Gastroesophageal sphincter (tissue), 4 donors: Measurements from ENCODE around the gene HAGHL. TPM values are rescaled to one million over a fixed set of nuclear protein-coding genes. Genes with fewer than 3 reads are reported as not detected.

ENCODE experiments used
- ATAC-seq: fragments of 150-250 bp; one replicate; pipeline ENCODE4 v1.9.1; 2016; ENCODE audit warnings: mild to moderate bottlenecking, moderate library complexity
- H3K27ac ChIP-seq, 4 donors: fragments of 200-600 bp; sonication (generic) in 3 of 4; 1 replicate in 3 of 4; 2 replicates in 1 of 4; pipeline ENCODE4 v1.5.1; 2016 to 2019
- H3K27me3 ChIP-seq: fragments of 200-600 bp; sonication (generic); one replicate; pipeline ENCODE4 v1.5.1; 2019
- H3K36me3 ChIP-seq, 2 donors: fragments of 200-600 bp; sonication (generic); one replicate each; pipeline ENCODE4 v1.5.1; 2019; ENCODE audit warnings: control low read depth in 1 of 2
- H3K4me1 ChIP-seq, 3 donors: fragments of 200-600 bp; sonication (generic); 1 replicate in 2 of 3; 2 replicates in 1 of 3; pipeline ENCODE4 v1.5.1; 2016 to 2019; ENCODE audit warnings: control low read depth in 2 of 3
- H3K4me3 ChIP-seq, 2 donors: fragments of 200-600 bp; sonication (generic); one replicate each; pipeline ENCODE4 v1.5.1; 2019; ENCODE audit warnings: mild to moderate bottlenecking in 1 of 2, moderate library complexity in 1 of 2
- H3K9me3 ChIP-seq, 3 donors: fragments of 200-600 bp; sonication (generic); one replicate each; pipeline ENCODE4 v1.5.1; 2017 to 2019; ENCODE audit warnings: control low read depth in 2 of 3
- EP300 ChIP-seq: sonication (generic); formaldehyde crosslinking; IDR thresholded peaks from one replicate; pipeline ENCODE4 v1.6.1; 2017; ENCODE audit warnings: antibody characterized with exemption, mild to moderate bottlenecking
- POLR2A ChIP-seq, 2 donors: fragments of 450-650 bp; IDR thresholded peaks; one replicate each; pipeline ENCODE4 v1.6.1; 2017; ENCODE audit warnings: antibody characterized with exemption in 2 of 2, mild to moderate bottlenecking in 2 of 2, moderate library complexity in 1 of 2
- POLR2AphosphoS5 ChIP-seq: sonication (generic); formaldehyde crosslinking; IDR thresholded peaks from one replicate; pipeline ENCODE4 v1.6.1; 2017; ENCODE audit warnings: antibody characterized with exemption
- WGBS, 2 donors: methylation state at CpG; one replicate each; pipeline ENCODE4 v1.1.5; 2018; ENCODE audit warnings: low coverage in 1 of 2; 5-methylcytosine and 5-hydroxymethylcytosine counted together
- total RNA-seq, 4 donors: library from RNA; depleted of rRNA; stranded (reverse); fragments of >200 nt; gene quantifications; one replicate each; pipeline ENCODE4 v1.1.0, GENCODE V29; 2016
- TF ChIP-seq, protein P1 (sequence below), 4 experiments: fragments of 200-600 bp in 2 of 4; fragments of 450-650 bp in 2 of 4; sonication (generic) in 1 of 4; IDR thresholded peaks; one replicate each; pipeline ENCODE4 v1.5.1; 2017 to 2019; ENCODE audit warnings: antibody characterized with exemption in 4 of 4, mild to moderate bottlenecking in 2 of 4, moderate library complexity in 2 of 4

The HAGHL gene
- total RNA-seq, 4 donors from 2014 or later, result 1.1 to 4.8 (median 2.8) TPM

DNA sequence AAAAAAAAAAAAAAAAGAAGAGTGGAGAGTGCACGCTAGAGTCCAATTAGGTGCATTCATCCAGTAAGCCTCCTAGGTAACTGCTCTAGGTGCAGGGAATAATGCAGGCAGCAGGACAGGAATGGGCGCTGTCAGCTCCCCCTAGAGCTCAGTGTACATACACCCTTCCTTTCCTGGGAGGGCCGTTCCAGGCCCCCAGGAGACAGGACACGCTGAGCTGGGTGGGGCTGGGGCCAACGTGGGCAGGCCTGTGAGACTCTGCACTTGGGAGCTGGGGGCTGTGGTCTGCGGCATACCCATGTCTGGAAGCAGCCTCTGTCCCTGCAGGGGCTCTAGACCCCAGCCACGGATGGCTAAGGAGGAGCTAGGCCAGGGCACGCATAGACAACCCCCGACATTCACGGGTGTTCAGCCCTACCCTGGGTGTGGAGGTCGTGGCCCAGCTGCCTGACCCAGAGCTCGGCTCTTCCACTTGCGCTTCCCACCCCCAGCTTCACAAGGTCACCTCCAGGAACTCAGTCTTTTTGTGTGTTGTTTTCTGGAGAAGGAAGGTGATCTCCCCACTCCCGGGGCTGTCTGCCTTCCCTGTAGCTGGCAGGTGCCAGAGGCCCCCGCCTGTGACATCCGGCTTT, 7.0 kb upstream of the HAGHL start:
- Histone ChIP-seq H3K36me3 (peaks cover 0 to 15% of the 10 kb centered on the region in 2 donors), H3K4me3 (peak overlapping the region; percentile 48 to 82), H3K27ac (peak overlapping the region in 3 of 4 donors; percentile 88 to 89 (median 89)), H3K4me1 (peaks cover 0 to 61% (median 27%) of the 10 kb centered on the region in 3 donors), H3K9me3 (no peaks in the 10 kb centered on the region), H3K27me3 (peaks cover 9% of the 10 kb centered on the region)
- TF ChIP-seq, protein P1, sequence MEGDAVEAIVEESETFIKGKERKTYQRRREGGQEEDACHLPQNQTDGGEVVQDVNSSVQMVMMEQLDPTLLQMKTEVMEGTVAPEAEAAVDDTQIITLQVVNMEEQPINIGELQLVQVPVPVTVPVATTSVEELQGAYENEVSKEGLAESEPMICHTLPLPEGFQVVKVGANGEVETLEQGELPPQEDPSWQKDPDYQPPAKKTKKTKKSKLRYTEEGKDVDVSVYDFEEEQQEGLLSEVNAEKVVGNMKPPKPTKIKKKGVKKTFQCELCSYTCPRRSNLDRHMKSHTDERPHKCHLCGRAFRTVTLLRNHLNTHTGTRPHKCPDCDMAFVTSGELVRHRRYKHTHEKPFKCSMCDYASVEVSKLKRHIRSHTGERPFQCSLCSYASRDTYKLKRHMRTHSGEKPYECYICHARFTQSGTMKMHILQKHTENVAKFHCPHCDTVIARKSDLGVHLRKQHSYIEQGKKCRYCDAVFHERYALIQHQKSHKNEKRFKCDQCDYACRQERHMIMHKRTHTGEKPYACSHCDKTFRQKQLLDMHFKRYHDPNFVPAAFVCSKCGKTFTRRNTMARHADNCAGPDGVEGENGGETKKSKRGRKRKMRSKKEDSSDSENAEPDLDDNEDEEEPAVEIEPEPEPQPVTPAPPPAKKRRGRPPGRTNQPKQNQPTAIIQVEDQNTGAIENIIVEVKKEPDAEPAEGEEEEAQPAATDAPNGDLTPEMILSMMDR (IDR thresholded peaks at IDR 0.05), result no peak
- TF ChIP-seq EP300, result no peak
- no peak for TF ChIP-seq POLR2AphosphoS5
- TF ChIP-seq POLR2A (IDR thresholded peaks at IDR 0.05), result no peak
- WGBS, 2 donors, result 28% methylated on average over 4 of the region's 16 CpGs; no CpG with 5 or more reads in 1 of the 2 donors
- ATAC-seq, result no peak

DNA sequence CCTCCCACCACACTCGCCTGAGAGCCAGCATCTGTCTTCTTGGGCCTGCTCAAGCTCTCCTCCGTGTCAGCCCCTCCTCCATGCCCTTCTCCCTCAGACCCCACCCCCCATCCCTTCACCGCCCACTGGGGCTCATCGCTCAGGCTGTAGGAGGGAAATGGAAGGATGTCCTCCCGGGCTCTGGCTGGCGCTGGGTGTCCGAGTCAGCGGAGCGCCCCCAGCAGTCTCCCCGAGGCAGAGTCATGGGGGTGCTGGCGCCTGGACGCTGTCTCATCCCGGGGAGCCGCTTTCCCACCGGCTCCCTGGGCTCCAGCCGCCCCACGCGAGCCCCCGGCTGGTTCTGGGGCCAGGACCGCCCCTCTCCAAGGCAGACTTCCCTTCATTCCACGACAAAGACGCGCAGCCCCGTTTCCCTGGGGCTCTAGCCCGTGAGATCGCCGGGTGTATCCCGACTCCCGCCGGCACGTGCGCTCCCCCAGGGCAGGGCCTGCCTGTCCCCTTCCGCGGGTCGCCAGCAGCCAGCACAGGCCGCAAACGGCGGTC, 6.4 kb upstream of the HAGHL start:
- peaks cover 0 to 15% of the 10 kb centered on the region in 2 donors for H3K36me3 ChIP-seq
- H3K4me1 ChIP-seq, result peaks cover 0 to 56% (median 27%) of the 10 kb centered on the region in 3 donors
- TF ChIP-seq POLR2AphosphoS5, result no peak
- TF ChIP-seq EP300, result no peak
- no peak for TF ChIP-seq POLR2A (IDR thresholded peaks at IDR 0.05)
- TF ChIP-seq, protein P1 (IDR thresholded peaks at IDR 0.05), result no peak
- peak overlapping the region; percentile 41 to 89 (median 88) for H3K27ac ChIP-seq
- H3K4me3 ChIP-seq, result peak overlapping the region; percentile 48 to 82
- WGBS, 2 donors, result 0% methylated on average over 1 of the region's 38 CpGs; no CpG with 5 or more reads in 1 of the 2 donors
- ATAC-seq, result peak; percentile 11
- H3K9me3 ChIP-seq, result no peaks in the 10 kb centered on the region
- H3K27me3 ChIP-seq, result peaks cover 15% of the 10 kb centered on the region

DNA sequence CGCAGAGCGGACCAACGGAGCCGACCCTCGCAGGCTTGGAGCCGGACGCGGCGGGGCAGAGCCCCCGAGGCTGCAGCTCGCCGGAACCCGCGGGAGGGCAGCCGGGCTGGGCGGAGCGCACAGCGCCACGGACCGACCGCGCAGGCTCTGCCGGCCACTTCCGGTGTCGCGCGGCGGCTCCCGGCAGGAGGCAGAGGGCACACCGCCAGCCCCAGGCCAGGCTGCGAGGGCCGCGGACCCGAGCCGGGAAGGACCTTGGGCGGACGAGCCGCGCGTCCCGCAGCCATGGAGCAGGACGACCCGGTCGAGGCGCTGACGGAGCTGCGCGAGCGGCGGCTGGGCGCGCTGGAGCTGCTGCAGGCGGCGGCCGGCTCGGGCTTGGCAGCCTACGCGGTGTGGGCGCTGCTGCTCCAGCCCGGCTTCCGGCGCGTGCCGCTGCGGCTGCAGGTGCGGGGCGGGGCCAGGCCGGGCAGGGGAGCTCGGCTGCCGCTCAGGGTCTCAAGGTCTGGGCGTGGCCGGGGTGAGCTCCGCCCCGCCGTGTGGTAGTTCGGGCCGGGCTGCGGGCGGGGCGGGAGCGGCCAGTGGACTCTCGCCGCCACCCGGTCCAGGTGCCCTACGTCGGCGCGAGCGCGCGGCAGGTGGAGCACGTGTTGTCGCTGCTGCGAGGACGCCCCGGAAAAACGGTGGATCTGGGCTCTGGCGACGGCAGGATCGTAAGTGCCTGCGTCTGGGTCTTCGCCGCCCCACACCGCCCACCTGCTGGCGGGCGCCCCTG, 5.7 kb upstream of the HAGHL start, which contains the start of gene ANTKMT:
ANTKMT (plus strand) TSS at position 157 of the 775 bp plus-strand sequence; CDS start at position 286, 129 bp downstream.
- Histone ChIP-seq H3K4me1 (peaks cover 0 to 55% (median 22%) of the 10 kb centered on the region in 3 donors), H3K36me3 (peaks cover 0 to 15% of the 10 kb centered on the region in 2 donors), H3K27me3 (peaks cover 22% of the 10 kb centered on the region), H3K9me3 (no peaks in the 10 kb centered on the region), H3K4me3 (peak within 1 kb of the TSS; percentile 48 to 82), H3K27ac (peak within 1 kb of the TSS; percentile 41 to 89 (median 88))
- no CpG with 5 or more reads among the region's 106 CpGs for WGBS, 2 donors
- peak; percentile 88 for ATAC-seq
- TF ChIP-seq POLR2A (IDR thresholded peaks at IDR 0.05), result peak; percentile 84 to 88
- TF ChIP-seq, protein P1 (IDR thresholded peaks at IDR 0.05), result peak in 3 of 4 experiments; percentile 40 to 48 (median 46)
- peak; percentile 53 for TF ChIP-seq POLR2AphosphoS5
- no peak for TF ChIP-seq EP300

DNA sequence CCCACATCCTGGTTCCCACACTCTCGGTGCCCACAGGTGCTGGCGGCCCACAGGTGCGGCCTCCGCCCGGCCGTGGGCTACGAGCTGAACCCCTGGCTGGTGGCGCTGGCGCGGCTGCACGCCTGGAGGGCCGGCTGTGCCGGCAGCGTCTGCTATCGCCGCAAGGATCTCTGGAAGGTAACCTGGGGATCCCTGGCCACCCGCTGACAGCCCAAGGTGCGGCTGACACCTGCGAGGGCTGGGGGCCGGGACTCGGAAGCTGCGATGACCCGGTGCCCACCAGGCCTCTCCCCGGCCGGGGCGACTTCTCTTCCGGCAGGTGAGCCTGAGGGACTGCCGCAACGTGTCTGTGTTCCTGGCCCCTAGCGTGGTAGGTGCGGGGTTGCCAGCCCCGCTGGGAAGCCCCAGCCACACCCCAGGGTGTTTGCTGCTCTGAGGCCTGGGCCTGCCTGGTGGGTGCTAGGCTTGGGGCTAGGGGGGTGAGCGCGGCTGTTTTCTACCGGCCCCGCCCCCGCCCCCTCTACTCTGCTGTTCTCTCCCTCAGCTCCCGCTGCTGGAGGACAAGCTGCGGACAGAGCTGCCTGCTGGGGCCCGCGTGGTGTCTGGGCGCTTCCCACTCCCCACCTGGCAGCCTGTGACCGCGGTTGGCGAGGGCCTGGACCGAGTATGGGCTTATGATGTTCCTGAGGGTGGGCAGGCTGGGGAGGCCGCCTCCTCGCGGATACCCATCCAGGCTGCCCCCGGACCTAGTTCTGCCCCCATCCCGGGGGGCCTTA, 5.0 kb upstream of the HAGHL start:
- no CpG with 5 or more reads among the region's 51 CpGs for WGBS, 2 donors
- H3K4me1 ChIP-seq, result peaks cover 0 to 55% (median 20%) of the 10 kb centered on the region in 3 donors
- peak overlapping the region in 3 of 4 donors; percentile 88 to 89 (median 89) for H3K27ac ChIP-seq

More for the DNA sequence above, 5.0 kb upstream of the HAGHL start:
- TF ChIP-seq POLR2AphosphoS5, result no peak
- TF ChIP-seq EP300, result no peak
- TF ChIP-seq, protein P1 (IDR thresholded peaks at IDR 0.05), result no peak
- TF ChIP-seq POLR2A (IDR thresholded peaks at IDR 0.05), result no peak
- Histone ChIP-seq H3K36me3 (peaks cover 0 to 12% of the 10 kb centered on the region in 2 donors), H3K27me3 (peaks cover 29% of the 10 kb centered on the region), H3K4me3 (peak overlapping the region; percentile 48 to 82), H3K9me3 (no peaks in the 10 kb centered on the region)
- ATAC-seq, result no peak
